Right renal pelvis (tissue), 4 donors: Measurements from ENCODE around the gene RALGDS. TPM values are rescaled to one million over a fixed set of nuclear protein-coding genes. Genes with fewer than 3 reads are reported as not detected.

Experiments
- DNase-seq, 4 donors: peaks; one replicate each; pipeline ENCODE4 v3.0.0-alpha.2; 2013; ENCODE audit warnings: low read depth in 4 of 4, low spot score in 3 of 4, missing footprints in 1 of 4
- polyA plus RNA-seq, 4 donors: library from polyadenylated mRNA; unstranded; fragments of 120-200 nt; gene quantifications; one replicate each; pipeline ENCODE4 v1.2.1, GENCODE V29; 2013; ENCODE audit not compliant: insufficient read length in 4 of 4

The RALGDS gene
- polyA plus RNA-seq, 4 donors = 32.8 to 36.3 (median 33.6) TPM

- DNase-seq = no peak
Measured at GRCh38 chr9:133120501-133121197, 391 bp downstream of the RALGDS start.

- no peak for DNase-seq
Measured at GRCh38 chr9:133119846-133120500, 1.1 kb downstream of the RALGDS start.

GRCh38 chr9:133119103-133119845 lies 1.8 kb downstream of the RALGDS start:
- DNase-seq = no peak

GRCh38 chr9:133118568-133118967 lies 2.5 kb downstream of the RALGDS start:
- DNase-seq = no peak

- DNase-seq = no peak
Measured at GRCh38 chr9:133118179-133118520, 2.9 kb downstream of the RALGDS start.

- DNase-seq = no peak
Measured at GRCh38 chr9:133117271-133118178, 3.5 kb downstream of the RALGDS start.

- no peak for DNase-seq
Measured at GRCh38 chr9:133116346-133117231, 4.5 kb downstream of the RALGDS start.

GRCh38 chr9:133115604-133116345 lies 5.3 kb downstream of the RALGDS start:
- DNase-seq = no peak

- no peak for DNase-seq
Measured at GRCh38 chr9:133114886-133115603, 6.0 kb downstream of the RALGDS start.

- DNase-seq = no peak
Measured at GRCh38 chr9:133113949-133114885, 6.8 kb downstream of the RALGDS start.

GRCh38 chr9:133113163-133113948 lies 7.7 kb downstream of the RALGDS start:
- DNase-seq = no peak

GRCh38 chr9:133112663-133113026 lies 8.4 kb downstream of the RALGDS start:
- no peak for DNase-seq

GRCh38 chr9:133111808-133112662 lies 9.0 kb downstream of the RALGDS start:
- DNase-seq = no peak

GRCh38 chr9:133109931-133110650 lies 10.9 kb downstream of the RALGDS start:
- DNase-seq = no peak
